GM20431 (cell line): ENCODE data around the gene KAT6B.

ENCODE experiments used
- in situ Hi-C: fragments of 300-500 bp; cut with MseI, MboI; formaldehyde crosslinking; loops from one replicate; pipeline ENCODE4 v1.15.0; 2020; ENCODE audit warnings: low sequenced_read_pairs; ENCODE audit not compliant: unreplicated experiment

The KAT6B gene

GRCh38 chr10:75074711-75075445, 248.5 kb downstream of the KAT6B start:
- in situ Hi-C loops, result no loop called here

- in situ Hi-C loops, result no loop called here
Observed at GRCh38 chr10:75076348-75076747, 249.9 kb downstream of the KAT6B start.

DNA sequence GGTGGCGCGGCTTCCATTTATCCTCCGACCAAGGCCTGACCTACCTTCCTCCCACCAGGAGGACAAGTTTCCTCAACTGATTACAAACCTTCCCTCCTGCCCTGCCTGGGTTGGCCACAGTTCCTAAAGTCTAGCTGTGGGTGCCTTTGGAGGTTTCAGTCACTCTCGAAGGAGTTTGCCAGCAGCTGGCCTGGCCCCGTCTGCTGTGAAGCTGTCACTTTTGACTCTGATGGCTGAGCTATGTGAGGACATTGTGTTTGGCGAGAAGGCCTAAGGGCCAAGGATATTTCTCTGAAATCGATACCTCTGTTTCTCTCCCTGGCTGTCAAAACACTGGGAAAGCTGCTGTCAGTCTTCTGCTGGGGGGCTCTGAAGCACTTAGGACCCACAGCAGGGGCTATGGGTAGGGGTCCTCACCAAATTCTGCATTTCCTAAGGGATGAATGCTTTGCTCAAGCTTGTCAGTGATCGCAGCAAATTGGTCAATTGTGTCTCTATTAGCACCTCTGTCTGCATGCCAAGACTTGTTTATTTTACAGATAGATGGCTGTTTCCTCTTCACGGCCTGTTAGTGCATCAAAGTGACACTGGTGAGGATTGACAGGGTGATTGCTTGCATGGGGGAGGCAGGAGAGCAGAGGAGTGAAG, 253.2 kb downstream of the KAT6B start:
- in situ Hi-C loops, result no loop called here

GRCh38 chr10:75080554-75080953, 254.2 kb downstream of the KAT6B start:
- in situ Hi-C loops, result no loop called here

DNA sequence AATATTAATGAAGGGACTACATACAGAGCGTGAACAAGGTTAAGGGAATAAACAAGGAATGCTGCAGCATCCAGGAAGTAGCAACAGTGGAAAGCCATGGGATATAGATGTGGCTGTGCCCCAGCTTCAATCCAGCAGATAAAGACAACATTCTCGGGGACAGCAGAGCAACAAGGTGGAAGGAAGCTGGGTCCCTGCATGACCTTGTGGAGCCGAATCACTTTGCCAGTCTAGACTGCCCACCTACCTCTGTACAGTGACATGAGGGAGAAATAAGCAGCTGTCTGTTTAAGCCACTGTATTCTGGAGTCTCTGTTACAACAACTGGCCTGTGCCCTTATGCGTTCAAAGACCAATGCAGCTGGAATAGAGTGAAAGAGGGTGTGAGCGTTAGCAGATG, 255.0 kb downstream of the KAT6B start:
- in situ Hi-C loops, result no loop called here
